Measurements from ENCODE around the gene STBD1. TPM values are rescaled to one million over a fixed set of nuclear protein-coding genes. Genes with fewer than 3 reads are reported as not detected.

Gene STBD1
- total and polyA plus RNA-seq, 4 donors, result 10.3 to 42.5 (median 30.3) TPM

DNA sequence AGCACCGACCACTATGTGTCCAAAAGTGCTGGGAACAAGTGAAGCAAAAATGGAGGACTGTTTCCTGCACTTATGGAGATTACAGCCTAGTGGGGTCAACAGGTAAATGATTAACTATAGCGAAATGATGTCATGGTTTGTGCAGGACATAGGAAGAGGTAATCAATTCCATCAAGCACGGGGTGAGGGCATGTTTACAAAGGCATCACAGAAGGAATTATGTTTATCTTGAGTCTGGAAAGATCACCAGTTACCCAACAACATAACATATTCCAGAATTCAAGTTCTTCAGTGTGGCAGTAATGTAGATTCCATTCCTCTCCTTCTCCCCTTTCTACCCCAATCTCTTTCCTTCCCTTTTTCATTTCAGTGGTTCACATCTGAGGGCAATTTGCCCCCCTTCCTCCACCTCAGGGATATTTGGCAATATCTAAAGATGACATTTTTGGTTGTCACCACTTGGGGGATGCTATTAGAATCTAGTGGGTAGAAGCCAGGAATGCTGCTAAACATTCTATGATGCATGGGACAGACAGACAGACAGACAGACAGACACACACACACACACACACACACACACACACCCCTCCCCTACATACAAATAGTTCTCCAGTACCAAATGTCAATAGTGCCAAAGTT is 30.9 kb upstream of the STBD1 start (continued):
- TF ChIP-seq YY1 (IDR thresholded peaks at IDR 0.05) (peak; percentile 93), RXRA (IDR thresholded peaks at IDR 0.05) (peak; percentile 72 to 83), HNF4G (IDR thresholded peaks at IDR 0.05) (peak; percentile 30)

DNA sequence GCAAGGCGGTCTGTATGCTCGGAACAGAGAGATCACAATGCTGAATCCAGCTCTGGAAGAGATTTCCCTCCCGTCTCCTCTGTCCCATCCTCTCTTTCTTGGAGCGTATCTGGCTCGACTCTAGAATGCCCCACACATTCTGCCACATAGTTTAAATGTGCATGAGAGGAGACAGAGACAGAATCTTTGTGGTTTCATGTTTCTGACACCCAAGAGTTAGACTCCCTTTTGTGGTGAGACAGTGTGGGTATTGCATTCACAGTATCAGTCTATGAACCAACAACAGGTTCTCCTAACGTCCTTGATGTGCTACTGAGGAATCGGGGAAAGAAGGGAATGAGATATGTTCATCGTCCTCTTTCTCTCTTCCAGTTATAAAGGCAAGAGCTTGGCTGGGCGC is 29.7 kb upstream of the STBD1 start:
- 89% methylated on average over 9 of the region's 9 CpGs for WGBS
- Histone ChIP-seq H3K9ac (ENCODE audit: low read depth in 1 of 2, low read length in 2 of 2) (no peak overlapping the region), H3K27me3 (ENCODE audit: control insufficient read depth in 4 of 4, insufficient read depth in 4 of 4, low read length in 3 of 4) (no peaks in the 10 kb centered on the region), H3K27ac (ENCODE audit: low read depth in 1 of 2, low read length in 2 of 2) (peak overlapping the region; percentile 88 to 96), H3K36me3 (ENCODE audit: control insufficient read depth in 4 of 4, insufficient read depth in 3 of 4, low read depth in 1 of 4, low read length in 3 of 4) (no peaks in the 10 kb centered on the region), H3K9me3 (ENCODE audit: control insufficient read depth in 4 of 4, low read length in 3 of 4) (no peaks in the 10 kb centered on the region), H3K4me3 (ENCODE audit: low read depth in 1 of 3, low read length in 3 of 3) (no peak overlapping the region), H3K4me1 (ENCODE audit: control insufficient read depth in 4 of 4, insufficient read depth in 4 of 4, low read length in 3 of 4) (peaks cover 8 to 85% (median 52%) of the 10 kb centered on the region in 4 donors)
- TF ChIP-seq SP1 (IDR thresholded peaks at IDR 0.05) (no peak), FOXA1 (IDR thresholded peaks at IDR 0.05) (no peak), RXRA (IDR thresholded peaks at IDR 0.05) (no peak), GABPA (IDR thresholded peaks at IDR 0.05 in 1 of 2, conservative IDR thresholded peaks at IDR 0.05 in 1 of 2) (no peak), YY1 (IDR thresholded peaks at IDR 0.05) (no peak), FOXA2 (IDR thresholded peaks at IDR 0.05) (no peak), HNF4G (IDR thresholded peaks at IDR 0.05) (no peak), RAD21 (IDR thresholded peaks at IDR 0.05) (no peak)
- TF ChIP-seq, protein P1, sequence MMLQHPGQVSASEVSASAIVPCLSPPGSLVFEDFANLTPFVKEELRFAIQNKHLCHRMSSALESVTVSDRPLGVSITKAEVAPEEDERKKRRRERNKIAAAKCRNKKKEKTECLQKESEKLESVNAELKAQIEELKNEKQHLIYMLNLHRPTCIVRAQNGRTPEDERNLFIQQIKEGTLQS (IDR thresholded peaks at IDR 0.05), result no peak
- TF ChIP-seq, protein P2, sequence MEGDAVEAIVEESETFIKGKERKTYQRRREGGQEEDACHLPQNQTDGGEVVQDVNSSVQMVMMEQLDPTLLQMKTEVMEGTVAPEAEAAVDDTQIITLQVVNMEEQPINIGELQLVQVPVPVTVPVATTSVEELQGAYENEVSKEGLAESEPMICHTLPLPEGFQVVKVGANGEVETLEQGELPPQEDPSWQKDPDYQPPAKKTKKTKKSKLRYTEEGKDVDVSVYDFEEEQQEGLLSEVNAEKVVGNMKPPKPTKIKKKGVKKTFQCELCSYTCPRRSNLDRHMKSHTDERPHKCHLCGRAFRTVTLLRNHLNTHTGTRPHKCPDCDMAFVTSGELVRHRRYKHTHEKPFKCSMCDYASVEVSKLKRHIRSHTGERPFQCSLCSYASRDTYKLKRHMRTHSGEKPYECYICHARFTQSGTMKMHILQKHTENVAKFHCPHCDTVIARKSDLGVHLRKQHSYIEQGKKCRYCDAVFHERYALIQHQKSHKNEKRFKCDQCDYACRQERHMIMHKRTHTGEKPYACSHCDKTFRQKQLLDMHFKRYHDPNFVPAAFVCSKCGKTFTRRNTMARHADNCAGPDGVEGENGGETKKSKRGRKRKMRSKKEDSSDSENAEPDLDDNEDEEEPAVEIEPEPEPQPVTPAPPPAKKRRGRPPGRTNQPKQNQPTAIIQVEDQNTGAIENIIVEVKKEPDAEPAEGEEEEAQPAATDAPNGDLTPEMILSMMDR (IDR thresholded peaks at IDR 0.05; ENCODE audit: low read depth, low read length, missing input control), result no peak
- TF ChIP-seq, protein P3, sequence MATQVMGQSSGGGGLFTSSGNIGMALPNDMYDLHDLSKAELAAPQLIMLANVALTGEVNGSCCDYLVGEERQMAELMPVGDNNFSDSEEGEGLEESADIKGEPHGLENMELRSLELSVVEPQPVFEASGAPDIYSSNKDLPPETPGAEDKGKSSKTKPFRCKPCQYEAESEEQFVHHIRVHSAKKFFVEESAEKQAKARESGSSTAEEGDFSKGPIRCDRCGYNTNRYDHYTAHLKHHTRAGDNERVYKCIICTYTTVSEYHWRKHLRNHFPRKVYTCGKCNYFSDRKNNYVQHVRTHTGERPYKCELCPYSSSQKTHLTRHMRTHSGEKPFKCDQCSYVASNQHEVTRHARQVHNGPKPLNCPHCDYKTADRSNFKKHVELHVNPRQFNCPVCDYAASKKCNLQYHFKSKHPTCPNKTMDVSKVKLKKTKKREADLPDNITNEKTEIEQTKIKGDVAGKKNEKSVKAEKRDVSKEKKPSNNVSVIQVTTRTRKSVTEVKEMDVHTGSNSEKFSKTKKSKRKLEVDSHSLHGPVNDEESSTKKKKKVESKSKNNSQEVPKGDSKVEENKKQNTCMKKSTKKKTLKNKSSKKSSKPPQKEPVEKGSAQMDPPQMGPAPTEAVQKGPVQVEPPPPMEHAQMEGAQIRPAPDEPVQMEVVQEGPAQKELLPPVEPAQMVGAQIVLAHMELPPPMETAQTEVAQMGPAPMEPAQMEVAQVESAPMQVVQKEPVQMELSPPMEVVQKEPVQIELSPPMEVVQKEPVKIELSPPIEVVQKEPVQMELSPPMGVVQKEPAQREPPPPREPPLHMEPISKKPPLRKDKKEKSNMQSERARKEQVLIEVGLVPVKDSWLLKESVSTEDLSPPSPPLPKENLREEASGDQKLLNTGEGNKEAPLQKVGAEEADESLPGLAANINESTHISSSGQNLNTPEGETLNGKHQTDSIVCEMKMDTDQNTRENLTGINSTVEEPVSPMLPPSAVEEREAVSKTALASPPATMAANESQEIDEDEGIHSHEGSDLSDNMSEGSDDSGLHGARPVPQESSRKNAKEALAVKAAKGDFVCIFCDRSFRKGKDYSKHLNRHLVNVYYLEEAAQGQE (IDR thresholded peaks at IDR 0.05), result no peak
- TF ChIP-seq, protein P4, sequence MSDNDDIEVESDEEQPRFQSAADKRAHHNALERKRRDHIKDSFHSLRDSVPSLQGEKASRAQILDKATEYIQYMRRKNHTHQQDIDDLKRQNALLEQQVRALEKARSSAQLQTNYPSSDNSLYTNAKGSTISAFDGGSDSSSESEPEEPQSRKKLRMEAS (IDR thresholded peaks at IDR 0.05), result no peak
- TF ChIP-seq, protein P5, sequence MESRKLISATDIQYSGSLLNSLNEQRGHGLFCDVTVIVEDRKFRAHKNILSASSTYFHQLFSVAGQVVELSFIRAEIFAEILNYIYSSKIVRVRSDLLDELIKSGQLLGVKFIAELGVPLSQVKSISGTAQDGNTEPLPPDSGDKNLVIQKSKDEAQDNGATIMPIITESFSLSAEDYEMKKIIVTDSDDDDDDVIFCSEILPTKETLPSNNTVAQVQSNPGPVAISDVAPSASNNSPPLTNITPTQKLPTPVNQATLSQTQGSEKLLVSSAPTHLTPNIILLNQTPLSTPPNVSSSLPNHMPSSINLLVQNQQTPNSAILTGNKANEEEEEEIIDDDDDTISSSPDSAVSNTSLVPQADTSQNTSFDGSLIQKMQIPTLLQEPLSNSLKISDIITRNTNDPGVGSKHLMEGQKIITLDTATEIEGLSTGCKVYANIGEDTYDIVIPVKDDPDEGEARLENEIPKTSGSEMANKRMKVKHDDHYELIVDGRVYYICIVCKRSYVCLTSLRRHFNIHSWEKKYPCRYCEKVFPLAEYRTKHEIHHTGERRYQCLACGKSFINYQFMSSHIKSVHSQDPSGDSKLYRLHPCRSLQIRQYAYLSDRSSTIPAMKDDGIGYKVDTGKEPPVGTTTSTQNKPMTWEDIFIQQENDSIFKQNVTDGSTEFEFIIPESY (IDR thresholded peaks at IDR 0.05), result no peak
- no peak for DNase-seq (ENCODE audit: low spot score)

Data from liver (tissue), 9 donors.